NCI-H128 (cell line): ENCODE results near the gene TMEM117.

ENCODE experiments used
- DNase-seq: peaks from one replicate; lab custom pipeline; 2025; ENCODE audit not compliant: unreplicated experiment; lab: John Stamatoyannopoulos, UW

TMEM117 gene

GRCh38 chr12:43957732-43958372, 122.0 kb downstream of the TMEM117 start:
- no peak for DNase-seq

- DNase-seq, result no peak
These were observed 128.2 kb downstream of the TMEM117 start for GRCh38 chr12:43964033-43964432.

GRCh38 chr12:43964961-43965360, 129.1 kb downstream of the TMEM117 start:
- no peak for DNase-seq

GRCh38 chr12:43965899-43966298, 130.0 kb downstream of the TMEM117 start:
- DNase-seq, result no peak

GRCh38 chr12:43968736-43969135, 132.9 kb downstream of the TMEM117 start:
- DNase-seq, result no peak

GRCh38 chr12:43969882-43970281, 134.0 kb downstream of the TMEM117 start:
- no peak for DNase-seq

GRCh38 chr12:43973385-43973784, 137.5 kb downstream of the TMEM117 start:
- no peak for DNase-seq

GRCh38 chr12:43973993-43974392, 138.1 kb downstream of the TMEM117 start:
- no peak for DNase-seq

GRCh38 chr12:43976027-43976426, 140.1 kb downstream of the TMEM117 start:
- DNase-seq, result no peak

- DNase-seq, result no peak
These were observed 142.7 kb downstream of the TMEM117 start for GRCh38 chr12:43978556-43978955.

- DNase-seq, result no peak
These were observed 143.6 kb downstream of the TMEM117 start for GRCh38 chr12:43979450-43979849.

- DNase-seq, result no peak
These were observed 144.8 kb downstream of the TMEM117 start for GRCh38 chr12:43980627-43981191.

- DNase-seq, result no peak
These were observed 145.8 kb downstream of the TMEM117 start for GRCh38 chr12:43981726-43982125.

- no peak for DNase-seq
These were observed 146.7 kb downstream of the TMEM117 start for GRCh38 chr12:43982544-43982943.

GRCh38 chr12:43988838-43989560, 153.1 kb downstream of the TMEM117 start:
- no peak for DNase-seq

- DNase-seq, result no peak
These were observed 157.0 kb downstream of the TMEM117 start for GRCh38 chr12:43992856-43993255.

GRCh38 chr12:44000309-44000952, 164.6 kb downstream of the TMEM117 start:
- no peak for DNase-seq

GRCh38 chr12:44002607-44003006, 166.7 kb downstream of the TMEM117 start:
- DNase-seq, result no peak

GRCh38 chr12:44003721-44004120, 167.8 kb downstream of the TMEM117 start:
- DNase-seq, result no peak

- DNase-seq, result no peak
These were observed 179.6 kb downstream of the TMEM117 start for GRCh38 chr12:44015333-44015941.

GRCh38 chr12:44017216-44017615, 181.3 kb downstream of the TMEM117 start:
- no peak for DNase-seq
